WERI-Rb-1 (cell line): ENCODE measurements around the gene HMGA1.
"Not testable (repeated sequence)": the region's sequence is repeated elsewhere in the genome, so short reads cannot be mapped to it uniquely, and the experiment has no call there.

ENCODE experiments used
- DNase-seq: peaks from one replicate; pipeline ENCODE4 v3.0.0-alpha.2; 2020
- H3K27ac ChIP-seq: fragments of 250-450 bp; sonication (Bioruptor Pico); 2 replicates; pipeline ENCODE4 v1.5.1; 2020; ENCODE audit warnings: mild to moderate bottlenecking, moderate library complexity
- H3K27me3 ChIP-seq: fragments of 250-450 bp; sonication (Bioruptor Pico); 2 replicates; pipeline ENCODE4 v1.5.1; 2021; ENCODE audit warnings: mild to moderate bottlenecking, low read depth, moderate library complexity; ENCODE audit not compliant: insufficient read depth, severe bottlenecking
- H3K36me3 ChIP-seq: fragments of 250-450 bp; sonication (Bioruptor Pico); 2 replicates; pipeline ENCODE4 v1.5.1; 2020; ENCODE audit warnings: mild to moderate bottlenecking, moderate library complexity
- H3K4me3 ChIP-seq: 2 replicates; pipeline ENCODE4 v1.5.1; 2011; ENCODE audit warnings: low read depth, mild to moderate bottlenecking, control low read depth, low read length
- H3K9me3 ChIP-seq: fragments of 250-450 bp; sonication (Bioruptor Pico); 2 replicates; pipeline ENCODE4 v1.5.1; 2021; ENCODE audit warnings: mild to moderate bottlenecking, moderate library complexity; ENCODE audit not compliant: severe bottlenecking
- TF ChIP-seq, protein P1 (sequence below): IDR thresholded peaks from 2 replicates; pipeline ENCODE4 v1.5.1; 2011; ENCODE audit warnings: low read depth, mild to moderate bottlenecking, control low read depth, inconsistent platforms, low read length

HMGA1 gene

DNA sequence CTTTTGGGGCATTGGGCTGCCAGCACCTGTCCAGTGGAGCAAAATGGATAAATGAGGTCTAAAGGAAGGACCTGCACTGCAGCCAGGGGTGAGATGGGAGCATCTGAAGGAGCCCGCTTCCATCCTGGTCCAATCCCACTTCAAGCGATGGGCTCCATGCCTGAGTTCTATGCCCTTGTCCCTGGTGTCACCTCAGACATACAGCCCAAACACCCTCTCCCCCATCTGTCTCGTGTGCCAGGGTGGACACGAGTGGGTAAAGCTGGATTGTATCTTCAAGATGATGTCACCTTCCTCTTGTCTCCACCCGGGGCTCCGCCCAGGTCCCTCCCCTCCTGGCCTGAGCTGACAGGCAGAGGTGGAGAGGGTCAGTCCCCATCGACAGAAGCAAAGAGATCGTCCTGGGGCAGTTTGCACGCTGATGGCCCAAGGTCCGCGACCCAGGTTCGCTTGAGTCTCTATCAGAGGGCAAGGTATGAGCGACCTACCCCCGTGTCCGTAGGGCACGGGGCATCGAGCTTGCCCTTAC is 11.6 kb downstream of the HMGA1 start:
- TF ChIP-seq, protein P1, sequence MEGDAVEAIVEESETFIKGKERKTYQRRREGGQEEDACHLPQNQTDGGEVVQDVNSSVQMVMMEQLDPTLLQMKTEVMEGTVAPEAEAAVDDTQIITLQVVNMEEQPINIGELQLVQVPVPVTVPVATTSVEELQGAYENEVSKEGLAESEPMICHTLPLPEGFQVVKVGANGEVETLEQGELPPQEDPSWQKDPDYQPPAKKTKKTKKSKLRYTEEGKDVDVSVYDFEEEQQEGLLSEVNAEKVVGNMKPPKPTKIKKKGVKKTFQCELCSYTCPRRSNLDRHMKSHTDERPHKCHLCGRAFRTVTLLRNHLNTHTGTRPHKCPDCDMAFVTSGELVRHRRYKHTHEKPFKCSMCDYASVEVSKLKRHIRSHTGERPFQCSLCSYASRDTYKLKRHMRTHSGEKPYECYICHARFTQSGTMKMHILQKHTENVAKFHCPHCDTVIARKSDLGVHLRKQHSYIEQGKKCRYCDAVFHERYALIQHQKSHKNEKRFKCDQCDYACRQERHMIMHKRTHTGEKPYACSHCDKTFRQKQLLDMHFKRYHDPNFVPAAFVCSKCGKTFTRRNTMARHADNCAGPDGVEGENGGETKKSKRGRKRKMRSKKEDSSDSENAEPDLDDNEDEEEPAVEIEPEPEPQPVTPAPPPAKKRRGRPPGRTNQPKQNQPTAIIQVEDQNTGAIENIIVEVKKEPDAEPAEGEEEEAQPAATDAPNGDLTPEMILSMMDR, result no peak

DNA sequence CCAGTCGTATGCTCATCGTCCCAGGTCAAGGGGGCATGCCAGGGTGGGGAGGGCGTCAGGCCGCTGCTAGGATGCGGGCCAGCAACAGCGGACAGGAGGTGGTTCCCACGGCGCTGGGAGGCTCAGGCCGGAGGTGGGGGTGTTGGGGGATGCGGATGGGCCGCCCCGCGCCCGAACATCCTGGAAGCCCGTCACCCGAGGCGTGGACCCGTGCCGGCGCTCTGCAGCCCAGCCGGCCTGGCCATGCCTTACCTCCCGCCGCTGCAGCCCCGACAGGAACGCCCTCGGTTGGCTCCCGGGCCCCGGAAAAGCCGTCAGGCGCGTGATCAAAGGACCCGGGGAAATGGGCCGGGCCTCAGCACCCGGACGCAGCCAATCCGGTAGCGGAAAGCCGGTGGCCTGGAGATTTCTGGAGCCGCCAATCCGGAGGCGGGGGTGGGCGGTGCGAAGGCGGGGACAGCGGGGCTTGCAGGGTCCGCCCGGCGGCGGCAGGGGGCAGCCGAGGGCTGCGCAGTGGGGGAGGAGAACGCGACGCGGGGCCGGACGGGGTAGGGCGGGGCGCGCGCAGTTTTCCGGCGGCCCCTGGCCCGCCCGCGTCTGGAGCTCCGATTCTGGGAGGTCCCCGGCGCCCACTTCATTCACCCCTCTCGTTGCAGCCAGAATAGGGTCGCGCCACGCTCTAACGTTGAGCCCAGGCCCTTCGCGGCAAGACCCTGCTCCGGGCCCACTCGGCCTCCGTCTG is 12.2 kb downstream of the HMGA1 start, which contains the start of gene SMIM29:
TSS of gene SMIM29 (minus strand) at position 280 of the 742 bp plus-strand sequence. CDS start 1,215 bp downstream, outside the sequence.
- DNase-seq, result peak; percentile 99
- peak within 1 kb of the TSS; percentile 77 for H3K27ac ChIP-seq
- peaks cover 4% of the 10 kb centered on the region for H3K9me3 ChIP-seq
- no peaks in the 10 kb centered on the region for H3K27me3 ChIP-seq
- H3K4me3 ChIP-seq, result peak within 1 kb of the TSS; percentile 75
- TF ChIP-seq, protein P1, result peak; percentile 96
- H3K36me3 ChIP-seq, result peaks cover 17% of the 10 kb centered on the region

More for the DNA sequence above, 11.6 kb downstream of the HMGA1 start:
- H3K36me3 ChIP-seq, result peaks cover 23% of the 10 kb centered on the region
- H3K4me3 ChIP-seq, result peak overlapping the region; percentile 75
- DNase-seq, result peak; percentile 80
- H3K27me3 ChIP-seq, result no peaks in the 10 kb centered on the region
- no peaks in the 10 kb centered on the region for H3K9me3 ChIP-seq
- peak overlapping the region; percentile 56 for H3K27ac ChIP-seq

DNA sequence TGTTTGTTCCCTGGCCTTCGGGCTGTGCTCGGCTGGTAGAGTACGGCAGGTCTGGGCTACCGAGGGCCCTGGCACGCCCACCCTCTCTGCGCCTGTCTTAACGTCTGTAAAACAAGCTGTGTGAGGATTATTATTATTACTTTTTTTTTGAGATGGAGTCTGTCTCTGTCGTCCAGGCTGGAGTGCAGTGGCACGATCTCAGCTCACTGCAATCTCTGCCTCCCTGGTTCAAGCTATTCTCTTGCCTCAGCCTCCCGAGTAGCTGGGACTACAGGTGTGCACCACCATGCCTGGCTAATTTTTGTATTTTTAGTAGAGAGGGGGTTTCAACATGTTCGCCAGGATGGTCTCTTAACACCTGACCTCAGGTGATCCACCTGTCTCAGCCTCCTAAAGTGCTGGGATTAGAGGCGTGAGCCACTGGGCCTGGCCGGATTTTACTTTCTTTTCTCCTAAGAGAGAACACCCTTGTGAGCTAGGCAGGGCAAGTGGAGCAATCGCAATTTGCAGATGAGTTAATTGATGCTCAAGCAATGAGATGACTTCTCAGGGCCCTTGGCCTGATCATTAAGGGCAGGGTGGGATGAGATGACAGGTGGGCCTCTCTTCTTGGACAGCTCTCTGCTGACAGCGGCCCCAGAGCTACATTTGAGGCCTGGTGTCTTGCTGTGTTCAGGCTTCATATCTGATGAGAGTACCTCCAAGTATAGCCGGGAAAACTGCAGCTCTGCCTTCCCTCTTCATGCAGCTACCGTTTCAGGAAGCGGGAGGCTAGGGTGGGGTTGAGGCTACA is 13.0 kb downstream of the HMGA1 start:
- peak overlapping the region; percentile 77 for H3K27ac ChIP-seq
- H3K9me3 ChIP-seq, result peaks cover 4% of the 10 kb centered on the region
- peak overlapping the region; percentile 75 for H3K4me3 ChIP-seq
- H3K27me3 ChIP-seq, result no peaks in the 10 kb centered on the region
- peaks cover 9% of the 10 kb centered on the region for H3K36me3 ChIP-seq
- no peak for DNase-seq
- TF ChIP-seq, protein P1, result no peak

DNA sequence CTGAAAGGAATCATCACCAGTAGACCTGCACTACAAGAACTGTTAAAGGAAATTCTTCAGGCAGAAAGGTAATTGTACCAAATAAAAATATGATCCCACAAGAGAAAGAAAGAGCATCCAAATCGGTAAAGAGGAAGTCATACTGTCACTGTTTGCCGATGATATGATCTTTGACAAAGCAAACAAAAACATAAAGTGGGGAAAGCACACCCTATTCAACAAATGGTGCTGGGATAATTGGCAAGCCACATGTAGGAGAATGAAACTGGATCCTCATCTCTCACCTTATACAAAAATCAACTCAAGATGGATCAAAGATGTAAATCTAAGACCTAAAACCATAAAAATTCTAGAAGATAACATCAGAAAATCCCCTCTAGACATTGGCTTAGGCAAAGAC is 15.7 kb downstream of the HMGA1 start:
- H3K9me3 ChIP-seq, DNase-seq, H3K4me3 ChIP-seq, H3K27me3 ChIP-seq, H3K36me3 ChIP-seq, H3K27ac ChIP-seq: not testable (repeated sequence)

DNA sequence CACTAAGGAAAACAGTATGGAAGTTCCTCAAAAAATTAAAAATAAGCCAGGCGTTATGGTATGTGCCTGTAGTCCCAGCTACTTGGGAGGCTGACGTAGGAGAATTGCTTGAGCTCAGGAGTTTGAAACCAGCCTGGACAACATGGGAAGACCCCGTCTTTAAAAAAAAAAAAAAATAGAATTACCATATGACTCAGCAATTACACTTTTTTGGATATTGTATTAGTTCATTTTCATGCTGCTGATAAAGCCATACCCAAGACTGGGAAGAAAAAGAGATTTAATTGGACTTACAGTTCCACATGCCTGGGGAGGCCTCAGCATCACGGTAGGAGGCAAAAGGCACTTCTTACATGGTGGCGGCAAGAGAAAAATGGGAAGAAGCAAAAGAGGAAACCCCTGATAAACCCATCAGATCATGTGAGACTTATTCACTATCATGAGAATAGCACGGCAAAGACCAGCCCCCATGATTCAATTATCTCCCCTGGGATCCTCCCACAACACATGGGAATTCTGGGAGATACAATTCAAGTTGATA is 22.9 kb downstream of the HMGA1 start:
- TF ChIP-seq, protein P1, result no peak
- DNase-seq, result no peak
- Histone ChIP-seq H3K9me3 (peaks cover 6% of the 10 kb centered on the region), H3K4me3 (no peak overlapping the region), H3K36me3 (no peaks in the 10 kb centered on the region; the same call in 1 of the 2 replicates), H3K27me3 (no peaks in the 10 kb centered on the region), H3K27ac (no peak overlapping the region)
